Measurements from ENCODE around the gene KCNE3.

- TF ChIP-seq, protein P1, sequence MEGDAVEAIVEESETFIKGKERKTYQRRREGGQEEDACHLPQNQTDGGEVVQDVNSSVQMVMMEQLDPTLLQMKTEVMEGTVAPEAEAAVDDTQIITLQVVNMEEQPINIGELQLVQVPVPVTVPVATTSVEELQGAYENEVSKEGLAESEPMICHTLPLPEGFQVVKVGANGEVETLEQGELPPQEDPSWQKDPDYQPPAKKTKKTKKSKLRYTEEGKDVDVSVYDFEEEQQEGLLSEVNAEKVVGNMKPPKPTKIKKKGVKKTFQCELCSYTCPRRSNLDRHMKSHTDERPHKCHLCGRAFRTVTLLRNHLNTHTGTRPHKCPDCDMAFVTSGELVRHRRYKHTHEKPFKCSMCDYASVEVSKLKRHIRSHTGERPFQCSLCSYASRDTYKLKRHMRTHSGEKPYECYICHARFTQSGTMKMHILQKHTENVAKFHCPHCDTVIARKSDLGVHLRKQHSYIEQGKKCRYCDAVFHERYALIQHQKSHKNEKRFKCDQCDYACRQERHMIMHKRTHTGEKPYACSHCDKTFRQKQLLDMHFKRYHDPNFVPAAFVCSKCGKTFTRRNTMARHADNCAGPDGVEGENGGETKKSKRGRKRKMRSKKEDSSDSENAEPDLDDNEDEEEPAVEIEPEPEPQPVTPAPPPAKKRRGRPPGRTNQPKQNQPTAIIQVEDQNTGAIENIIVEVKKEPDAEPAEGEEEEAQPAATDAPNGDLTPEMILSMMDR (IDR thresholded peaks at IDR 0.05): no peak
- no peak for TF ChIP-seq POLR2A (IDR thresholded peaks at IDR 0.05)
Measured at GRCh38 chr11:74466916-74467885, at the start of gene KCNE3.
